SK-N-MC (cell line): ENCODE measurements around the gene TGFB1.
"Not testable (repeated sequence)": the region's sequence is repeated elsewhere in the genome, so short reads cannot be mapped to it uniquely, and the experiment has no call there.

Experiments
- DNase-seq: peaks from one replicate; pipeline ENCODE4 v3.0.0-alpha.2; 2011; ENCODE audit warnings: low read depth, low spot score
- H3K27ac ChIP-seq: fragments of 200-600 bp; sonication (generic); 2 replicates; pipeline ENCODE4 v1.5.1; 2016; ENCODE audit warnings: mixed run types
- H3K36me3 ChIP-seq: fragments of 200-600 bp; sonication (generic); 2 replicates; pipeline ENCODE4 v1.6.1; 2017; ENCODE audit warnings: antibody characterized with exemption, low read length, mixed read lengths; ENCODE audit not compliant: insufficient read depth
- H3K4me3 ChIP-seq: fragments of 200-600 bp; sonication (generic); 2 replicates; pipeline ENCODE4 v1.5.1; 2016
- H3K9ac ChIP-seq: fragments of 200-600 bp; sonication (generic); 2 replicates; pipeline ENCODE4 v1.8.0; 2017; ENCODE audit warnings: mixed run types, mixed read lengths; ENCODE audit not compliant: insufficient read length
- H3K9me3 ChIP-seq: fragments of 200-600 bp; sonication (generic); 2 replicates; pipeline ENCODE4 v1.6.1; 2017; ENCODE audit warnings: low read depth, mild to moderate bottlenecking, antibody characterized with exemption, low read length, moderate library complexity, mixed read lengths
- EZH2 ChIP-seq: fragments of 200-600 bp; sonication (generic); IDR thresholded peaks from one replicate; pipeline ENCODE4 v1.6.1; 2017; ENCODE audit warnings: antibody characterized with exemption
- FOXP2 ChIP-seq: optimal IDR thresholded peaks from 2 replicates; pipeline ENCODE3; 2011; ENCODE audit warnings: mild to moderate bottlenecking, moderate library complexity; ENCODE audit not compliant: insufficient read depth; ENCODE audit errors: extremely low read length, control extremely low read depth
- POLR2AphosphoS5 ChIP-seq: IDR thresholded peaks from 2 replicates; pipeline ENCODE4 v1.6.1; 2012; ENCODE audit warnings: mild to moderate bottlenecking, low read depth, low read length, borderline replicate concordance

TGFB1 gene

GRCh38 chr19:41395355-41395754 lies 41.6 kb upstream of the TGFB1 start:
- peaks cover 11% of the 10 kb centered on the region; the same call in 1 of the 2 replicates for H3K36me3 ChIP-seq
- no peak for DNase-seq
- TF ChIP-seq EZH2 = no peak
- no peak for TF ChIP-seq POLR2AphosphoS5
- H3K9me3 ChIP-seq = no peaks in the 10 kb centered on the region
- no peak overlapping the region for H3K4me3 ChIP-seq
- no peak overlapping the region for H3K27ac ChIP-seq
- no peak overlapping the region for H3K9ac ChIP-seq

GRCh38 chr19:41392775-41393174 lies 39.1 kb upstream of the TGFB1 start:
- no peak for TF ChIP-seq EZH2
- no peak for TF ChIP-seq POLR2AphosphoS5
- no peak for TF ChIP-seq FOXP2
- Histone ChIP-seq H3K27ac (no peak overlapping the region), H3K9me3 (no peaks in the 10 kb centered on the region), H3K9ac (no peak overlapping the region), H3K4me3 (no peak overlapping the region), H3K36me3 (peaks cover 18% of the 10 kb centered on the region; the same call in 1 of the 2 replicates)
- DNase-seq = no peak

- no peak for DNase-seq
- Histone ChIP-seq H3K9me3 (no peaks in the 10 kb centered on the region), H3K9ac (no peak overlapping the region), H3K27ac (no peak overlapping the region), H3K36me3 (peaks cover 18% of the 10 kb centered on the region; the same call in 1 of the 2 replicates), H3K4me3 (no peak overlapping the region)
- no peak for TF ChIP-seq POLR2AphosphoS5
- no peak for TF ChIP-seq FOXP2
- no peak for TF ChIP-seq EZH2
Measured at GRCh38 chr19:41391618-41392017, 37.9 kb upstream of the TGFB1 start.

- no peak for TF ChIP-seq FOXP2
- TF ChIP-seq EZH2 = no peak
- no peak for TF ChIP-seq POLR2AphosphoS5
- DNase-seq = no peak
- H3K4me3 ChIP-seq = no peak overlapping the region
Measured at GRCh38 chr19:41386442-41386841, 32.7 kb upstream of the TGFB1 start.

GRCh38 chr19:41384351-41384750 lies 30.6 kb upstream of the TGFB1 start:
- Histone ChIP-seq H3K27ac (no peak overlapping the region), H3K9ac (no peak overlapping the region), H3K36me3 (peaks cover 4% of the 10 kb centered on the region; the same call in 1 of the 2 replicates), H3K9me3 (no peaks in the 10 kb centered on the region), H3K4me3 (no peak overlapping the region)
- DNase-seq = no peak
- TF ChIP-seq FOXP2 (no peak), EZH2 (no peak), POLR2AphosphoS5 (no peak)

More at GRCh38 chr19:41386442-41386841, 32.7 kb upstream of the TGFB1 start:
- Histone ChIP-seq H3K9ac (no peak overlapping the region), H3K9me3 (no peaks in the 10 kb centered on the region), H3K27ac (no peak overlapping the region), H3K36me3 (peaks cover 17% of the 10 kb centered on the region; the same call in 1 of the 2 replicates)

GRCh38 chr19:41381536-41381935 lies 27.8 kb upstream of the TGFB1 start:
- H3K27ac ChIP-seq, DNase-seq, H3K36me3 ChIP-seq, H3K9ac ChIP-seq, H3K9me3 ChIP-seq, H3K4me3 ChIP-seq: not testable (repeated sequence)

GRCh38 chr19:41377977-41378709 lies 24.4 kb upstream of the TGFB1 start:
- Histone ChIP-seq H3K9me3 (no peaks in the 10 kb centered on the region), H3K36me3 (no peaks in the 10 kb centered on the region), H3K4me3 (no peak overlapping the region), H3K27ac (no peak overlapping the region), H3K9ac (no peak overlapping the region)
- no peak for DNase-seq
- TF ChIP-seq FOXP2 (no peak), EZH2 (no peak), POLR2AphosphoS5 (no peak)

- no peaks in the 10 kb centered on the region for H3K9me3 ChIP-seq
- no peak for TF ChIP-seq FOXP2
- TF ChIP-seq POLR2AphosphoS5 = peak; percentile 1; the same call in 1 of the 2 replicates
- no peak for DNase-seq
- H3K4me3 ChIP-seq = peak overlapping the region; percentile 89
- no peaks in the 10 kb centered on the region for H3K36me3 ChIP-seq
- H3K27ac ChIP-seq = no peak overlapping the region
- peak overlapping the region; percentile 63 for H3K9ac ChIP-seq
Measured at GRCh38 chr19:41376998-41377365, 23.3 kb upstream of the TGFB1 start.

- Histone ChIP-seq H3K9ac (peak within 1 kb of the TSS; percentile 63), H3K9me3 (no peaks in the 10 kb centered on the region), H3K4me3 (peak within 1 kb of the TSS; percentile 89), H3K27ac (no peak within 1 kb of the TSS), H3K36me3 (no peaks in the 10 kb centered on the region)
- no peak for DNase-seq
- no peak; the same call in 1 of the 2 replicates for TF ChIP-seq POLR2AphosphoS5
- TF ChIP-seq FOXP2 = no peak
- no peak for TF ChIP-seq EZH2
Measured at GRCh38 chr19:41376241-41376997, 22.7 kb upstream of the TGFB1 start, which contains the start of gene TMEM91. TSS of gene TMEM91 (plus strand) at chr19:41376533. CDS start at chr19:41378310, 1,777 bp downstream.
